Measurements from ENCODE around the gene MESP1. TPM values are rescaled to one million over a fixed set of nuclear protein-coding genes. Genes with fewer than 3 reads are reported as not detected.

The MESP1 gene, protein sequence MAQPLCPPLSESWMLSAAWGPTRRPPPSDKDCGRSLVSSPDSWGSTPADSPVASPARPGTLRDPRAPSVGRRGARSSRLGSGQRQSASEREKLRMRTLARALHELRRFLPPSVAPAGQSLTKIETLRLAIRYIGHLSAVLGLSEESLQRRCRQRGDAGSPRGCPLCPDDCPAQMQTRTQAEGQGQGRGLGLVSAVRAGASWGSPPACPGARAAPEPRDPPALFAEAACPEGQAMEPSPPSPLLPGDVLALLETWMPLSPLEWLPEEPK
- under 1 TPM in 1 of 2 experiments, not detected in 1; 0.22 TPM for total RNA-seq
- 0.25 TPM for polyA plus RNA-seq (2013, experiment 1 of 2)
- 0.18 TPM for polyA plus RNA-seq (2013, experiment 2 of 2)
- total RNA-seq, result 0 to 4.5 (median 0.14) reads per million in 172 experiments

GRCh38 chr15:89750560-89751542 lies at the start of gene MESP1:
Gene MESP1 (minus strand): TSS chr15:89751249. CDS start chr15:89751231, 18 bp downstream.
- no peak within 1 kb of the TSS for H3K27ac Mint-ChIP-seq
- peak within 1 kb of the TSS; percentile 82 for H3K4me3 Mint-ChIP-seq
- H3K36me3 Mint-ChIP-seq (ENCODE audit: low read depth), result no peaks in the 10 kb centered on the region
- TF ChIP-seq, protein P1, sequence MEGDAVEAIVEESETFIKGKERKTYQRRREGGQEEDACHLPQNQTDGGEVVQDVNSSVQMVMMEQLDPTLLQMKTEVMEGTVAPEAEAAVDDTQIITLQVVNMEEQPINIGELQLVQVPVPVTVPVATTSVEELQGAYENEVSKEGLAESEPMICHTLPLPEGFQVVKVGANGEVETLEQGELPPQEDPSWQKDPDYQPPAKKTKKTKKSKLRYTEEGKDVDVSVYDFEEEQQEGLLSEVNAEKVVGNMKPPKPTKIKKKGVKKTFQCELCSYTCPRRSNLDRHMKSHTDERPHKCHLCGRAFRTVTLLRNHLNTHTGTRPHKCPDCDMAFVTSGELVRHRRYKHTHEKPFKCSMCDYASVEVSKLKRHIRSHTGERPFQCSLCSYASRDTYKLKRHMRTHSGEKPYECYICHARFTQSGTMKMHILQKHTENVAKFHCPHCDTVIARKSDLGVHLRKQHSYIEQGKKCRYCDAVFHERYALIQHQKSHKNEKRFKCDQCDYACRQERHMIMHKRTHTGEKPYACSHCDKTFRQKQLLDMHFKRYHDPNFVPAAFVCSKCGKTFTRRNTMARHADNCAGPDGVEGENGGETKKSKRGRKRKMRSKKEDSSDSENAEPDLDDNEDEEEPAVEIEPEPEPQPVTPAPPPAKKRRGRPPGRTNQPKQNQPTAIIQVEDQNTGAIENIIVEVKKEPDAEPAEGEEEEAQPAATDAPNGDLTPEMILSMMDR (IDR thresholded peaks at IDR 0.05), result peak; percentile 80
- H3K27ac ChIP-seq (ENCODE audit: low read depth in 1 of 2, low read length in 2 of 2), result no peak within 1 kb of the TSS
- ChIA-PET POLR2A (interaction anchor here (0.8 kb wide), 1 partner anchor 11 kb away, joined by 3 read pairs; no protein-coding TSS in a partner anchor), CTCF (interaction anchor here (0.7 to 2.5 kb wide), 5 partner anchors 10 to 321 kb away, joined by 3 to 11 read pairs (median 6); no protein-coding TSS in a partner anchor)
- H3K9me3 ChIP-seq (ENCODE audit: control insufficient read depth in 1 of 2, insufficient read depth in 1 of 2, low read length in 2 of 2), result no peaks in the 10 kb centered on the region
- peak; percentile 75 to 95 (median 84) for DNase-seq
- peak within 1 kb of the TSS; percentile 47 for H3K4me3 ChIP-seq (ENCODE audit: low read length)
- intact Hi-C loops (cut with DNase I, micrococcal nuclease), result loop anchor here in 1 of 2 experiments (5.0 kb wide), 1 partner anchor 141 kb away; the partner anchor contains the start of gene AP3S2
- peaks cover 2 to 8% of the 10 kb centered on the region in 2 experiments for H3K27me3 ChIP-seq (ENCODE audit: control insufficient read depth in 1 of 2, insufficient read depth in 2 of 2, low read length in 2 of 2)
- H3K36me3 ChIP-seq (ENCODE audit: insufficient read depth, low read length), result no peaks in the 10 kb centered on the region
- H3K9me3 Mint-ChIP-seq, result no peaks in the 10 kb centered on the region
- H3K4me1 ChIP-seq (ENCODE audit: insufficient read depth, low read length), result peaks cover 18% of the 10 kb centered on the region
- H3K4me1 Mint-ChIP-seq (ENCODE audit: low read depth), result no peaks in the 10 kb centered on the region
- H3K27me3 Mint-ChIP-seq, result peaks cover 18% of the 10 kb centered on the region
- ATAC-seq (ENCODE audit: poor library complexity), result peak; percentile 94

GRCh38 chr15:89799918-89800498 lies 49.0 kb upstream of the MESP1 start:
- intact Hi-C loops (cut with DNase I, micrococcal nuclease), result no loop called here
- H3K36me3 Mint-ChIP-seq (ENCODE audit: low read depth), result no peaks in the 10 kb centered on the region
- no peaks in the 10 kb centered on the region for H3K36me3 ChIP-seq (ENCODE audit: insufficient read depth, low read length)
- peaks cover 17% of the 10 kb centered on the region for H3K27me3 Mint-ChIP-seq
- H3K27ac Mint-ChIP-seq, result no peak overlapping the region
- peaks cover 3% of the 10 kb centered on the region for H3K9me3 Mint-ChIP-seq
- no peaks in the 10 kb centered on the region for H3K4me1 ChIP-seq (ENCODE audit: insufficient read depth, low read length)
- H3K4me3 Mint-ChIP-seq, result no peak overlapping the region
- H3K27ac ChIP-seq (ENCODE audit: low read depth in 1 of 2, low read length in 2 of 2), result no peak overlapping the region
- no peaks in the 10 kb centered on the region for H3K4me1 Mint-ChIP-seq (ENCODE audit: low read depth)
- H3K9me3 ChIP-seq (ENCODE audit: control insufficient read depth in 1 of 2, insufficient read depth in 1 of 2, low read length in 2 of 2), result peaks cover 0 to 16% of the 10 kb centered on the region in 2 experiments
- ChIA-PET POLR2A (no interaction called here), CTCF (interaction anchor here (0.7 kb wide), 1 partner anchor 399 kb away, joined by 3 read pairs; no protein-coding TSS in a partner anchor)
- DNase-seq, result no peak
- H3K4me3 ChIP-seq (ENCODE audit: low read length), result no peak overlapping the region
- TF ChIP-seq, protein P1 (IDR thresholded peaks at IDR 0.05), result no peak
- H3K27me3 ChIP-seq (ENCODE audit: control insufficient read depth in 1 of 2, insufficient read depth in 2 of 2, low read length in 2 of 2), result no peaks in the 10 kb centered on the region
- no peak for ATAC-seq (ENCODE audit: poor library complexity)

Data from CD4-positive, alpha-beta T cell (primary cell).